Sciatic nerve (tissue), 2 donors: ENCODE data around the gene BPIFB1. TPM values are rescaled to one million over a fixed set of nuclear protein-coding genes. Genes with fewer than 3 reads are reported as not detected.

ENCODE experiments used
- ATAC-seq: fragments of 200-7000 bp; cut with Tn5 transposase; one replicate; pipeline ENCODE4 v1.9.1; 2020; ENCODE audit warnings: mild to moderate bottlenecking, moderate library complexity
- DNase-seq: peaks from one replicate; pipeline ENCODE4 v3.0.0-alpha.2; 2020; ENCODE audit warnings: low spot score
- intact Hi-C: fragments of 100-400 bp; cut with DNase I; formaldehyde crosslinking; loops from one replicate; pipeline ENCODE4 v1.14.2; 2022
- total RNA-seq: library from RNA; stranded (reverse); fragmentation: NEBNext Ultra II Directional; extraction: Animal tissue kit (Norgen Biotek cat#: 25700); gene quantifications from one replicate; pipeline ENCODE4 v1.2.1, GENCODE V29; 2021
- donor health status: DM: no; HTN: no; CAD: no.
- donor health status: DM: no; HTN: no; CAD: no.

BPIFB1 gene
- total RNA-seq, 1 donor from 2014 or later: 2.1 TPM

GRCh38 chr20:33263784-33264183 lies 19.2 kb upstream of the BPIFB1 start:
- ATAC-seq (no peak), DNase-seq (no peak)
- intact Hi-C loops: no loop called here

DNA sequence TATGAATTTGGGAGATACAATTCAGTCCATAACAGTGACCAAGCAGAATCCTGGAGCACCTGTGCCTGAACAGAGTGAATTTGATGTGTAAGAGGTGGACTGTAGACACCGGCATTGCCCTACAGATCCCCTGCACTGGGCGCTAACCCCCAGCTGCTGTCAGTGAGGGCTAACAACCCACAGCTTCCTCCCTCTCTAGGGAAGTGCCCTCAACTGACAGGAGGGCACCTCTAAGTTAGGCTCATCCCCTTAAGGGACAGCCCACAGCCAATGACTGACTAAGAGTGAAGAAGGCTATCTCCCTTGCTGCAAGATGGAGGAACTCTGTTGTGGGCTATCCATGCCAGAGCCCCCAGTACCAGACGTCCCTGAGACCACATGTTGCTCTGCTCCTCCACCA lies 15.3 kb upstream of the BPIFB1 start:
- DNase-seq (no peak), ATAC-seq (no peak)
- intact Hi-C loops: no loop called here

- no peak for DNase-seq
- intact Hi-C loops: no loop called here
- ATAC-seq: no peak
These were observed 10.7 kb upstream of the BPIFB1 start for GRCh38 chr20:33272155-33272873.

GRCh38 chr20:33273117-33273851 lies 9.7 kb upstream of the BPIFB1 start:
- no peak for ATAC-seq
- DNase-seq: no peak
- intact Hi-C loops: no loop called here

- ATAC-seq (no peak), DNase-seq (no peak)
- intact Hi-C loops: no loop called here
These were observed 7.8 kb upstream of the BPIFB1 start for GRCh38 chr20:33275215-33275614.

- DNase-seq (no peak), ATAC-seq (no peak)
- intact Hi-C loops: no loop called here
These were observed 7.1 kb upstream of the BPIFB1 start for GRCh38 chr20:33275871-33276270.

DNA sequence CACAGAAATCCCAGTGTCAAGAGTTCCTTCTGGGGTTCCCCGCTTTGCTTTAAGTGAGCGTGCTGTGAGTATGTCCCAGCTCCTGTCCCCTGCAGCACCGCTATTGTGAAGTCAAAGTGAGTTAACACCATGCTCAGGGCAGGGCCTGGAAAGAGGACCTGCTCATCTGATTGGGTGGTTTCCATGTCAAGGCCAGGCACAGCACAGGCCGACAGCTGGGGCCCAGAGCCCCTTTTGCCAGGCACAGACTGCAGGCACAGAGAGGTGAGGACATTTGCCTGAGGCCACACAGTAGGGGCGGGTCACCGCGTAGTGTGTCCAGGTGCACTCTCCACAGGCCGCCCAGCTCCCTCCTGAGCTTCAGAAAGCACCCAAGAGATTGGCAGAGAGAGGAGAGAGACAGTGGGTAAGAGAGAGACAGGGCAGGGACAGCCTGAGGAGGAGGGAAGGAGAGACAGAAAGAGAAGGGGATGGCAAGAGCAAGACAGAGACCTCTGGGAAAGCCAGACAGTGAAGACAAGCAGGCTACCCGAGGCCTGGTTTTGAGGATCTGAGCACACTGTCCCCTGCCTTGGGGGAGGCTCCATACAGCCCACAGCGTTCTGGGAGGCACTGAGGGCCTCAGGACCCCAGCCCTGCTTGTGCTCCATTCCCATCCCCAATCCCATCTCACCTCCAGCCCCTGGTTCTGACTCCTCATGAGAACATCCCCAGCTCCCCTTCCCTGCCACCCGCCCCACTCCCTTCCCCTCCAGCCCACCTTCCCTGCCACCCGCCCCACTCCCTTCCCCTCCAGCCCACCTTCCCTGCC lies 6.5 kb upstream of the BPIFB1 start:
- intact Hi-C loops: no loop called here
- no peak for ATAC-seq

DNA sequence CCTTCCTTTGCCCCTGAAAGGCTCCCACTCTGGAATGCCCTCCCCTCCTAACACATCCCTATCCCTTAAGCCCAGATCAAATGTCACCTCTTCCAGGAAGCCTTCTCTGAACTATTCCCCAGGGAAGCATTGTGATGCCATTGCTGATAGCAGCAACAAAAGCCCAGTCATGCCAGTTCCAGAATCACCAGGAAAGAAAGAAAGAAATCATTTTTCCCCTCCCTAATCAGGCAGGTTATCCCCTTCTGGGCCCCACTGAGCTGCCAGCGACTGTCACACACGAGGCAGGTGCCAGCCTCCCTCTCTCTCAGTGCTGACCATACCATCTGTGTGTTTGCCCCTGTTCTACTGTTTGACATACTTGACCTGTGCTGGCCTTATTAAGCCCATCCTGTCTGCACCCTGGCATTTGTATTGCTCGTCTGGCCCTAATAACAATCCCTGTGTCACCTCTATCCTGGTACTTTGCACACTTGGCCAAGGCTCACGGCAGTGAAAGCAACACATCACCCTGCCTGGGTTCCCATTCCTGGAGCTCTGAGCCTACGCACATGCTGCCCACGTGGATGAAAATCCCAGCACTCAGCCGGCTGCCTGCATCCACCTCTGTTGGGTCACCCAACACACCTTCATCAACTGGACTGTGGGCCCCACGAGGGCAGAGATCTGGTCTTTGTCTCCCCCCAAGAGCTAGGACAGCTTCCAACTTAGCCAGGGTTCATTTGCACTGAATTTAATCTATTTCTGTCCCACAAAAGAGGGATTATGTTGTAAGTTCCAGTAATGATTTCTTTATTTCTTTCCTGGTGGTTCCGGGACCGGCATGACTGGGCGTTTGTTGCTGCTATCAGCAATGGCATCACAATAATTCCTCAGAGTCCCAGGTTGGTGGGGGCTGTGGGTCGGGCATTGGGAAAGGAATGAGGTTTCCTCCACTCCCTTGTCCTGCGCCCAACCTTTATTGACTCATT lies 5.3 kb upstream of the BPIFB1 start:
- DNase-seq (no peak), ATAC-seq (no peak)
- intact Hi-C loops: no loop called here

More for the DNA sequence above, 6.5 kb upstream of the BPIFB1 start:
- DNase-seq: no peak

GRCh38 chr20:33278700-33279099 lies 4.3 kb upstream of the BPIFB1 start:
- ATAC-seq (no peak), DNase-seq (no peak)
- intact Hi-C loops: no loop called here

DNA sequence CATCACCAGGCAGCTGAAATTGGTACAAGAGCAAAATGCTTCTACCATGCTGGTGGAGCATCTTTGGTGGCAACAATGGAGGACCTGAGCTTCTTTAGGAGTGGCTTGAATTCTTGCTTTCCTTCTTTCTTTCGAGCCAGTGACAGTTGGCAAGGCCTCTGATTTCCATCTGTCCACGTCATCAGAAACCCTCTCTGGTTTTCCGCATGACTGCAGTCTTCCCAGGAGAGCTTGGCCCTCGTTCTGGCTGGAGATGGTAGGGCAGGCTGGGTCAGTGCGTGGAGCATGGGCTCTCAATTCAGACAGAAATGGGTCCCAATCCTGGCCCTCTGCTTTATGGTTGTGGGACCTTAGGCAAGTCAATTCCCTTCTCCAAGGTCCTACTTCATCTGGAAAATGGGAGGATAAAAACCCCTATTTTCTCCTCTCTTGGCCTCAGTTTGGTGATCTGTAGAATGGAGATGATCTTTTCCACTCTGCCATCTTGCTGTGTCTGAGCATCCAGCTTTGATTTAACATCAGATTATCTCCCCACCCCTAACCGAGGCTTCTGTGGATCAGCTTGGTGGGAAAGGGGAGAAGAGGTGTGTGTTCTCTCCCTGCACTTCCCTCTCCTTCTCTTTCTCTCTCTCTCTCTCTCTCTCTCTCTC lies 3.6 kb upstream of the BPIFB1 start:
- no peak for ATAC-seq
- intact Hi-C loops: no loop called here
- no peak for DNase-seq

- DNase-seq (no peak), ATAC-seq (no peak)
- intact Hi-C loops: loop anchor here (10.0 kb wide), 1 partner anchor 495 kb away; no protein-coding TSS in a partner anchor
These were observed 2.9 kb upstream of the BPIFB1 start for GRCh38 chr20:33280000-33280680.

GRCh38 chr20:33280775-33281174 lies 2.2 kb upstream of the BPIFB1 start:
- ATAC-seq (no peak), DNase-seq (no peak)

DNA sequence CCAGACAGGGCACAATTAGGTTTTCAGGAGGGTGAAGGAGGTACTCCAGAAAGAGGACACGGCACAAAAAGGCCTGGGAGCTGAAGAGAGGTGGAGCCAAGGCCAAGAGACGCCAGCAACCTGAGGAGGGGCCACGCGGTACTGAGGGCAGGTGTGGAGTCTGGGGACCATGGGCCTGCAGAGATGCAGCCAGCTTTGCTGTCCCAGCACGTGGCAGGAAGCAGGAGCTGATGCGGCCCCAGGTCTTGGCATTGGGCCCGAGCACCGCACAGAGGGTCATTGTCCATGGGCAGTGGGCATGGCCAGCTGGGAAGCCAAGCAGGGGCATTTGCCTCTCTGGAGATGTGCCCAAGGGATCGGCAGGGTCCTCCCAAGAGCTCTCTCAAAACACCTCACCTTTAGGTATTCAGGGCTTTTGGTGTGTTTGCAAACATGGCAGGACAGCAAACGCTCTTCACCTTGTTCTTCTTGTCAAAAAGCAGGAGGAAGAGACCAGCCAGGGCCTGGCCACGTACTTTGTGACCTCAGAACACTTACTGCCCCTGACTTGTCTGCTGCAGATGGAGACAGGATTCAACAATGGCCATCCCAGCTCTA lies 1.4 kb upstream of the BPIFB1 start:
- intact Hi-C loops: loop anchor here (10.0 kb wide), 1 partner anchor 497 kb away; no protein-coding TSS in a partner anchor
- no peak for DNase-seq
- no peak for ATAC-seq

More at GRCh38 chr20:33280775-33281174, 2.2 kb upstream of the BPIFB1 start:
- intact Hi-C loops: loop anchor here (10.0 kb wide), 1 partner anchor 496 kb away; no protein-coding TSS in a partner anchor

- DNase-seq (no peak), ATAC-seq (no peak)
- intact Hi-C loops: loop anchor here (10.0 kb wide), 1 partner anchor 498 kb away; no protein-coding TSS in a partner anchor
These were observed 649 bp upstream of the BPIFB1 start for GRCh38 chr20:33282196-33282934.

DNA sequence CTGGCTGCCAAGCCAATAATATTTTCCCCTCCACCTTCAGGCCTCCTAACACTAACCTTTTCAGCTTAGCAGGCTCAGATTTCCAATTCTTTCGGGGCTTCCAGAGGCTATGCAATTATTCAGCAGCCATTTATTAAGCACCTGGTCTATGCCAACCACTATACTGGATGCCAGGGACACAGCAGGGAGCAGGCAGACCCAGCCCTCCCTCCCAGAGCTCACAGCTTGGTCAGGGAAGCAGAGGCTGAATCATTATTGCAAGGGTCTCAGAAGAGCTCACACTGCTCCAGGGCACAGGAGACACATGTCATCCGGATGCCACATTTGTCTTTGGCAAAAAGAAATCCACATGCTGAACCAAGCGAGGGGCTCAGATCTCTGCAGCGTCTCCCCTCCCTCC lies 1.3 kb downstream of the BPIFB1 start:
- DNase-seq (no peak), ATAC-seq (no peak)
- intact Hi-C loops: loop anchor here (10.0 kb wide), 1 partner anchor 499 kb away; no protein-coding TSS in a partner anchor

- intact Hi-C loops: loop anchor here (10.0 kb wide), 1 partner anchor 500 kb away; no protein-coding TSS in a partner anchor
- DNase-seq (no peak), ATAC-seq (no peak)
These were observed 1.9 kb downstream of the BPIFB1 start for GRCh38 chr20:33284937-33285336.
